GM18508 (cell line): ENCODE measurements around the gene GNAL.
"Not testable (repeated sequence)": the region's sequence is repeated elsewhere in the genome, so short reads cannot be mapped to it uniquely, and the experiment has no call there.

ENCODE experiments used
- ATAC-seq: cut with Tn5 transposase; IDR thresholded peaks from one replicate; pipeline ENCODE4 v1.9.1; 2021; ENCODE audit warnings: moderate number of reproducible peaks; ENCODE audit not compliant: insufficient read depth, unreplicated experiment

Gene GNAL

DNA sequence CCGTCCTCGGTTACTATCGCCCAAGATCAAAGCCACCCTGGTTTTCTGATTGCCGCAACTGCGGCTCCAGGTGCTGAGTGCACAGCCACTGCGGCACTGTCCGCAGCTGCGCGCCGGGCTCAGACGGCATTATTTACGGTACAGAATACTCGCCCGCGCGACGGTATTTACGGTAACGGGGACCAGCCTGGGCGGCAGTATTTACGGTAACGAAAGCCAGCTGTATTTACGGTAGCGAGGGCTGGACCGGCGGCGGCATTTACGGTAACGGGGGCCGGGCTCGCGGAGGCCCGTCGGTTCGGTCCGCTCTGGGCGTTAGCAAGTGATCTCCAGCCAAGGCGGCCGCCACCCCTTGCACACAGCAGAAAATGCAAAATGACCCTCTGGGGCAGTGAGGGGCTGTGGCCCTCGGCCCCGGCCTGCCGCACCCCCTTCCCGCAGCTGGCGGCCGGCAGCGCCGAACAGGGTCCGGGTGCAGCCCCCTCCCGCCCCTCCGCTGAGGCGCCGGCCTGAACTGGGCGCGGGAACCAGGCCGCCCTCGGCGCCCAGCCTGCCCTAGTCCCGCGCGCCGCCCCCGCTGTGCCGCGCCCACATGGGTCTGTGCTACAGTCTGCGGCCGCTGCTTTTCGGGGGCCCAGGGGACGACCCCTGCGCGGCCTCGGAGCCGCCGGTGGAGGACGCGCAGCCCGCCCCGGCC, at the start of gene GNAL:
TSS of gene GNAL (plus strand) at position 293 of the 697 bp plus-strand sequence. CDS start at position 593, 300 bp downstream.
- ATAC-seq: no peak

DNA sequence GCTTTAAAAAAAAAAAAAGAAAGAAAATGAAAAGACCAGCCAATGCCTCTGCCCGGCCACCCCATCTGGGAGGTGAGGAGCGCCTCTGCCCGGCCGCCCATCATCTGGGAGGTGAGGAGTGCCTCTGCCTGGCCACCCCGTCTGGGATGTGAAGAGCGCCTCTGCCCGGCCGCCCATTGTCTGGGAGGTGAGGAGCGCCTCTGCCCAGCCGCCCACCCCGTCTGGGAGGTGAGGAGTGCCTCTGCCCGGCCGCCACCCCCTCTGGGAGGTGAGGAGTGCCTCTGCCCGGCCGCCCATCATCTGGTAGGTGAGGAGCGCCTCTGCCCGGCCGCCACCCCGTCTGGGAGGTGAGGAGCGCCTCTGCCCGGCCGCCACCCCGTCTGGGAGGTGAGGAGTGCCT, 41.8 kb upstream of the GNAL start:
- not testable (repeated sequence) for ATAC-seq

DNA sequence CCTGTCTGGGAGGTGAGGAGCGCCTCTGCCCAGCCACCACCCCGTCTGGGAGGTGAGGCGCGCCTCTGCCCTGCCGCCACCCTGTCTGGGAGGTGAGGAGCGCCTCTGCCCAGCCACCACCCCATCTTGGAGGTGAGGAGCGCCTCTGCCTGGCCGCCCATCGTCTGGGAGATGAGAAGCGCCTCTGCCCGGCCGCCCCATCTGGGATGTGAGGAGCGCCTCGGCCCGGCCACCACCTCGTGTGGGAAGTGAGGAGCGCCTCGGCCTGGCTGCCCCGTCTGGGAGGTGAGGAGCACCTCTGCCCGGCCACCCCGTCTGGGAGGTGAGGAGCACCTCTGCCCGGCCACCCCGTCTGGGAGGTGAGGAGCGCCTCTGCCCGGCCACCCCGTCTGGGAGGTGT, 41.3 kb upstream of the GNAL start:
- ATAC-seq: not testable (repeated sequence)

- no peak for ATAC-seq
Observed at GRCh38 chr18:11649839-11650238, 39.2 kb upstream of the GNAL start.

DNA sequence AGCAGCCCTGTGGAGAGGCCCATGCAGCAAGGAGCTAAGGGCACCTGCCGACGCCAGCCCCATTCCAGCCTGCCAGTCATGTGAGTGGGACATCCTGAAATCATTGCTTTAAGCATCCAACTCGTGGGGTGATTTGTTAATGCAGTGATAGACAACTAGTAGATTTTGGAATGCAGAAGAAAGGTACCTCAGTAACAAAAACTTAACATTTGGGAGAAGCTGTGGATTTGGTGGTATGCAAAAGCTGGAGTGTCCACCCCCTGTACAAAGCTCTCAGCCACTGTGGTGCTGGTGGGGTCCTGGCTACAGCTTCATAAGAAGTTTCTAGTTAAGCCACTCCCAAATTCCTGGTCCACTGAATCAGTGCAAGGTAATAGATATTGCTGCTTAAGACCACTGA, 37.2 kb upstream of the GNAL start:
- ATAC-seq: no peak

GRCh38 chr18:11653521-11653920, 35.5 kb upstream of the GNAL start:
- ATAC-seq: no peak

- ATAC-seq: no peak
Observed at GRCh38 chr18:11654736-11655605, 34.1 kb upstream of the GNAL start.

DNA sequence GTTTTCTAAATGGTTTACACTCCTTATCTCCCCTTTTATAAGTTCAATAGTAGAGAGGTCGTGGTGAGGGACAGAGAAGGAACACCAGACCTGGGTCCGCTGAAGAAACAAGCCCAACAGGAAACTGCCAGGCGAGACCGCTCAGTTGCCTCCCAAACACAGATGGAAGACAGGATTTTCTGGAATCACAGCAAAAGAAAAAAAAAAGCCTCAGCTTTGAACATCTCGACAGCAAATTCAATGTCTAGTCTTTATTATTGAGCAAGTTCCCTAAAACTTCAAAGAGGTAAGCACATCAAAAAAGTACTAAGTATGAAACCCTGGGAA, 33.5 kb upstream of the GNAL start:
- no peak for ATAC-seq

GRCh38 chr18:11657152-11657551, 31.9 kb upstream of the GNAL start:
- ATAC-seq: no peak

- ATAC-seq: no peak
Observed at GRCh38 chr18:11657554-11657953, 31.5 kb upstream of the GNAL start.

DNA sequence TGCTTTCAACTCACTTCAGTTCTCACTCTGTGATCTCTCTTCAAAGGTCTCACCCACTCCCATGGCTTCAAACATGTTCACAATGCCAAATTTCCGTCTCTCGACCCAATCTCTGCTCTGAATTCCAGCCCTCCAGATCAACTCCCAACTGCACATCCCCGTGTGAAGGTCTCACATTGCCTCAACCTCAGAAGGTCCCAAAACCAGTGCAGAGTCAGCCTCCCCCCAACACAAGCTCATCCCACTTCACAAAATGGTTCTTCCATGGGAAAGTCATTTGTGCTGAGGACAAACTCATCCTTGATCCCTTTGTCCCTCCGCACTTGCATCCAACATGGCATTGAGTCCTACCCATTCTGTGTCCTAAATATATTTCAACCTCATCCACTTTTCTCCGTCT, 31.0 kb upstream of the GNAL start:
- ATAC-seq: no peak

DNA sequence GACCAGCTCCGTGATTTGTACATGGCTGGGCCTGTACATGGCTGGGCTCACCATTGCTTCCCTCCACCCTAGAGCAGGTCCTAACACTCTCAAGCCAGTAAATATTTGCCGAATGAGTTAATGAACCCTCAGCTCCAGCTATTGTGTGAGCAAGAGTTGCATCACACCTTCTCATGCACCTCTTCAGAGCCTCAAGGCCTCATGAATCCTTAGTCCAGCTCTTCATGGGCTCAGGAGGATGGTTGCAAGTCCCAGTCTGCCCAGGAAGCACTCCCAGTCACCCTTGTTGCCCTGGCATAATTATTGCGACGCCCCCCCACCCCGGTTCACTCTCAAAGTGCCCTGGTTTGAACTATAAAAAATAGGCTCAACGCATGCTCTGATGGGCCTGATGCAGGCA, 30.1 kb upstream of the GNAL start:
- no peak for ATAC-seq

- ATAC-seq: no peak
Observed at GRCh38 chr18:11660691-11661090, 28.4 kb upstream of the GNAL start.

DNA sequence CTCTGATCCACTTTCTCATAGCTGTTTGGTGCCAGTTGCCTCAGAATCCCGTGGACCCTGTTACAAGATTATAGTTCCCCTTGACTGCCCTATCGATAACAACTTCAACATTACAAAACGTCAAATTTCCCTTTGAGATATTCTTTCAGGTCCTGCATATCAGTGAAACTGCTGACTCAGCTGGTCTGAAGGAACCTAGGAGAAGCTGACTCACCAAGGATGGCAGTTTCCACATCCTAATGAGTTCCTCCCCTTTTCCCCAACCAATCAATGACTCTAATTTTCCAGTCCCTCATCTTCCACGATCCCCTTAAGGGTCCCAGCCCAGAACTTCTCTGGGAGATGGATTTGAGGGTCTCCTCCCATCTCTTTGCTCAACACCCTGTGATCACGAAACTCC, 27.6 kb upstream of the GNAL start:
- no peak for ATAC-seq

GRCh38 chr18:11663439-11664029, 25.5 kb upstream of the GNAL start:
- no peak for ATAC-seq

DNA sequence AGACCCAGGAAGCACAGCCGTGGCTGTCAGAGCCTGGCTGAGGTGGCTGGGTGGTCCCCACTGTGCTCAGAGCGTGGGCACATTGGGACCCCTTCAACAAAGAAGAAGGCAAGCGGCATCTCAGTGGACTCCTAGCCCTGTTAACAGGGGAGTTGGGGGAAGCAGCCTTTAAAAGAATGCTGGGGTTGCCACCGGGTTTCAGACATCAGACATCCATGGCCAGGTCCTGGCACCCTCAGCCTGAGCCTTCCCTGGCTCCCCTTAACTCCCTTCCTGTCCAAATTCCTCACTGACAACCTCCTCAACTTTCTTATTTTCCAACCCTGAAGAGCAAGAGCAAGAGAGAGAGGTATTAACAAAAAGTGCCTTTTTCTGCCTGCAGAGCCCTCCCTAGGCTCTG, 24.8 kb upstream of the GNAL start:
- ATAC-seq: no peak

- no peak for ATAC-seq
Observed at GRCh38 chr18:11665146-11665545, 23.9 kb upstream of the GNAL start.

DNA sequence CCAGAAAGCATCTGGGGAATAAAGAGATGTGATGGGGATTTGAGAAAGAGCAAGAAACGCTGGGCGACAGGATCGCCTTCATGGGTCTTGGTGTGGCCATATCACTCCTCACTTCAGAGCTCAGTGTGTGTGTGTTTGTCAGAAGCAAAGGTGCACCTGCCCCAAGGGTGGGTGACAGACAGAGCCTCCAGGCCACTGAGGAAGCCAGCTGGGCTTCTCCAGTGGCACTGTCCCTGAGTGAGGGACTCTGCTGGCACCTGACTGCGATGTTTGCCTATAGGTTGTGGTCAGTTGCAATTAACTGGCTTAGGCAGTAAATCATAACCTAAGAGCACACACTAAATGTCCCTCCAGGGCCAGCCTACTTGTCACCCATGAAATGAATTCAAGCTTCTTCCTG, 23.5 kb upstream of the GNAL start:
- ATAC-seq: no peak

DNA sequence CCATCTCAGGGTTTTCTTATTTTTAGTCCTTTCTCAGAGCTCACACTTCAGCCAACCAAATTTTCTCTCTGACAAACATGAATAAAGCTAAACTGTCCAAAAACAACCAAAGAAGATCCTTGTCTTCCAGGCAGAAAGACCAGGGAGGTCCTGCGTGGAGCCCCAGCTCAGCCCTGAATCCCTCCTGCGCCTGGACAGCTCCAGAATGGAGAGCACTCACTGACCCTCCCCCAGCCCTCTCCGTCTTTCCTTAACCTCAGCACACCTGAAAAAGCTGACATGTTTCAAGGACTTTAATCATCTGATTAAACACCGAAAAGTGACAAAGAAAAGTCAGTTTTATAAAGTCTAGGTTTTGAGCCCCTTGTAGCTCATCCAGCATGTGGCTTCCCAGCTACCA, 22.9 kb upstream of the GNAL start:
- ATAC-seq: no peak

DNA sequence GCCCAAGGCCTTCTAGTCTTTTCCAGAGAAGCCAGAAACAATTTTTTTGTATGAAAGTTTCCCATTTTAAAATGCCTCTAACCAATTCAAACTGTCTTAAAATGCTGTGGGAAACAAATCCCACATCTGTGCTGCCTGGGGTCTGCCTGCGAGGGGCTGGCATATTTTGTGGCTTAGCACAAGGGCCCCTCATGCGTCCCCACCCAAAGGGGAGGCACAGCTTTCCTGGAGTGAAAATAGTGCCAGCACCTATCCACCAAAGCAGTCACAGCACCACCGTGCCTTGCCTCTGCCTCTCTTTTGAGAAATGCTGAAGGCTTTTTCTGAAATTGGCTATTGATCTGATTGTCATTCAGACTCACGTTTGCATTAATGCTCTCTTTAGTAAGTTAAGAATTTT, 22.2 kb upstream of the GNAL start:
- no peak for ATAC-seq

DNA sequence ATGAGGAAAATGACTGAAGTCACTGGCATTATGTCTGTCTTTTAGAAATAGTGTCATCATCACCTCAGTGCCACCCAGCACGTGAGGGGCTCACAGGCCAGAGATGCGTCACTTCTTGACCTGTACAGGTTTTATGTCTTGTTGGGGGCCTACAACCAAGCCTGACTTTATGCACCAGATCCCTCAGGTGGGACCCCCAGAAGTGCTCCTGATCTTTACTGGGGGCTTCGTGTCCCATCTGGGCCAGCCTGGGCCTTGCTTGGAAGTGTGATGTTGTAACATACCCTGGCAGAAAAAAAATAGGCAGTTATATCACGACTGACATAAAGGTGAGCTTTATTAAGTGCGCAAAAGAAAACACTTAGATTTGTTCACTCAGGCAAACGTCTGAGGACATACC, 21.5 kb upstream of the GNAL start:
- no peak for ATAC-seq
